MM.1S (cell line): ENCODE measurements around the gene LHFPL4.

Source experiments
- DNase-seq: peaks from one replicate; pipeline ENCODE4 v3.0.0-alpha.2; 2015
- H2AFZ ChIP-seq: fragments of 300-600 bp; sonication (generic); 2 replicates; pipeline ENCODE4 v1.6.0; 2016; ENCODE audit warnings: antibody characterized with exemption, low read length
- H3F3A ChIP-seq: fragments of 300-600 bp; sonication (generic); 2 replicates; pipeline ENCODE4 v1.6.1; 2016; ENCODE audit warnings: mild to moderate bottlenecking, antibody characterized with exemption, low read length, moderate library complexity, mixed read lengths; ENCODE audit not compliant: insufficient read depth
- H3K27ac ChIP-seq: fragments of 300-600 bp; sonication (generic); 2 replicates; pipeline ENCODE4 v1.5.1; 2016; ENCODE audit warnings: mild to moderate bottlenecking, low read length
- H3K27me3 ChIP-seq: fragments of 300-600 bp; sonication (generic); replicated peaks from 2 replicates; pipeline ENCODE4 v1.6.0; 2016; ENCODE audit warnings: low read length; ENCODE audit not compliant: insufficient read depth
- H3K36me3 ChIP-seq: fragments of 300-600 bp; sonication (generic); replicated peaks from 2 replicates; pipeline ENCODE4 v1.6.1; 2016; ENCODE audit warnings: mild to moderate bottlenecking, low read length, mixed read lengths; ENCODE audit not compliant: insufficient read depth
- H3K4me1 ChIP-seq: fragments of 300-600 bp; sonication (generic); 2 replicates; pipeline ENCODE4 v1.6.1; 2016; ENCODE audit warnings: low read length, mixed read lengths
- H3K4me2 ChIP-seq: fragments of 300-600 bp; sonication (generic); 2 replicates; pipeline ENCODE4 v1.6.0; 2016; ENCODE audit warnings: low read depth, low read length
- H3K4me3 ChIP-seq: fragments of 300-600 bp; sonication (generic); 2 replicates; pipeline ENCODE4 v1.5.1; 2016; ENCODE audit warnings: low read length, mixed read lengths
- H3K79me2 ChIP-seq: fragments of 300-600 bp; sonication (generic); 2 replicates; pipeline ENCODE4 v1.6.1; 2016; ENCODE audit warnings: mixed run types, low read length, mixed read lengths
- H3K9ac ChIP-seq: fragments of 300-600 bp; sonication (generic); 2 replicates; pipeline ENCODE4 v1.6.1; 2016; ENCODE audit warnings: low read length, mixed read lengths
- H3K9me2 ChIP-seq: fragments of 300-600 bp; sonication (generic); replicated peaks from 2 replicates; pipeline ENCODE4 v1.6.1; 2016; ENCODE audit warnings: mild to moderate bottlenecking, low read length, mixed read lengths; ENCODE audit not compliant: insufficient read depth
- H3K9me3 ChIP-seq: fragments of 300-600 bp; sonication (generic); replicated peaks from 2 replicates; pipeline ENCODE4 v1.6.1; 2016; ENCODE audit warnings: mild to moderate bottlenecking, low read length, mixed read lengths; ENCODE audit not compliant: insufficient read depth
- H4K20me1 ChIP-seq: fragments of 300-600 bp; sonication (generic); 2 replicates; pipeline ENCODE4 v1.6.1; 2016; ENCODE audit warnings: mild to moderate bottlenecking, low read length, moderate library complexity, mixed read lengths; ENCODE audit not compliant: insufficient read depth
- CTCF ChIP-seq: fragments of 300-600 bp; sonication (generic); IDR thresholded peaks from 2 replicates; pipeline ENCODE4 v1.5.1; 2016; ENCODE audit warnings: antibody characterized with exemption, low read length, mixed read lengths
- EZH2 ChIP-seq: fragments of 300-600 bp; sonication (generic); optimal IDR thresholded peaks from 2 replicates; pipeline ENCODE3; 2017; ENCODE audit warnings: low read depth, mild to moderate bottlenecking, antibody characterized with exemption, low read length, mixed read lengths
- EZH2phosphoT487 ChIP-seq: fragments of 300-600 bp; sonication (generic); IDR thresholded peaks from 2 replicates; pipeline ENCODE4 v1.6.1; 2018; ENCODE audit warnings: antibody characterized with exemption, low read length

The LHFPL4 gene

GRCh38 chr3:9491506-9491905 is 62.1 kb downstream of the LHFPL4 start:
- no peaks in the 10 kb centered on the region for H3K27me3 ChIP-seq
- H3K9me3 ChIP-seq: no peaks in the 10 kb centered on the region
- H3K9ac ChIP-seq: no peak overlapping the region
- H3K36me3 ChIP-seq: no peaks in the 10 kb centered on the region
- H3K4me3 ChIP-seq: no peak overlapping the region
- H3K9me2 ChIP-seq: no peaks in the 10 kb centered on the region
- no peak for DNase-seq
- no peaks in the 10 kb centered on the region for H3F3A ChIP-seq
- no peak overlapping the region for H2AFZ ChIP-seq
- no peaks in the 10 kb centered on the region for H4K20me1 ChIP-seq
- no peak overlapping the region for H3K27ac ChIP-seq
- H3K79me2 ChIP-seq: no peaks in the 10 kb centered on the region
- H3K4me1 ChIP-seq: no peaks in the 10 kb centered on the region
- TF ChIP-seq CTCF: no peak
- TF ChIP-seq EZH2: no peak
- H3K4me2 ChIP-seq: no peak overlapping the region

GRCh38 chr3:9485248-9485647 is 68.4 kb downstream of the LHFPL4 start:
- TF ChIP-seq EZH2: no peak
- TF ChIP-seq CTCF: no peak
- TF ChIP-seq EZH2phosphoT487: no peak

GRCh38 chr3:9480265-9480664 is 73.4 kb downstream of the LHFPL4 start:
- no peak for TF ChIP-seq EZH2
- no peak for TF ChIP-seq CTCF
- TF ChIP-seq EZH2phosphoT487: no peak
- no peak overlapping the region for H2AFZ ChIP-seq

More at GRCh38 chr3:9485248-9485647, 68.4 kb downstream of the LHFPL4 start:
- no peaks in the 10 kb centered on the region for H4K20me1 ChIP-seq
- H3K36me3 ChIP-seq: no peaks in the 10 kb centered on the region; the same call in 1 of the 2 replicates
- H3K4me3 ChIP-seq: no peak overlapping the region
- no peak overlapping the region for H2AFZ ChIP-seq
- no peaks in the 10 kb centered on the region for H3K79me2 ChIP-seq
- H3K27me3 ChIP-seq: no peaks in the 10 kb centered on the region
- H3K9me3 ChIP-seq: no peaks in the 10 kb centered on the region
- no peaks in the 10 kb centered on the region for H3K4me1 ChIP-seq
- H3K27ac ChIP-seq: no peak overlapping the region
- H3K9ac ChIP-seq: no peak overlapping the region
- no peaks in the 10 kb centered on the region for H3F3A ChIP-seq
- no peaks in the 10 kb centered on the region for H3K9me2 ChIP-seq
- DNase-seq: no peak
- H3K4me2 ChIP-seq: no peak overlapping the region

More at GRCh38 chr3:9480265-9480664, 73.4 kb downstream of the LHFPL4 start:
- no peaks in the 10 kb centered on the region for H4K20me1 ChIP-seq
- no peaks in the 10 kb centered on the region for H3F3A ChIP-seq
- H3K27ac ChIP-seq: no peak overlapping the region
- H3K9me2 ChIP-seq: no peaks in the 10 kb centered on the region
- H3K4me2 ChIP-seq: no peak overlapping the region
- H3K79me2 ChIP-seq: no peaks in the 10 kb centered on the region
- DNase-seq: no peak
- H3K9ac ChIP-seq: no peak overlapping the region
- no peaks in the 10 kb centered on the region for H3K27me3 ChIP-seq
- H3K36me3 ChIP-seq: peaks cover 6% of the 10 kb centered on the region; the same call in 1 of the 2 replicates
- no peaks in the 10 kb centered on the region for H3K4me1 ChIP-seq
- no peaks in the 10 kb centered on the region for H3K9me3 ChIP-seq
- H3K4me3 ChIP-seq: no peak overlapping the region
